Measurements from ENCODE around the gene ZNF678.

Gene ZNF678

GRCh38 chr1:227654858-227655752, 91.7 kb downstream of the ZNF678 start:
- no peak for ATAC-seq
- no peak for TF ChIP-seq ZC3H10 (CRISPR knock-in tag; IDR thresholded peaks at IDR 0.05)
- TF ChIP-seq, protein P1, sequence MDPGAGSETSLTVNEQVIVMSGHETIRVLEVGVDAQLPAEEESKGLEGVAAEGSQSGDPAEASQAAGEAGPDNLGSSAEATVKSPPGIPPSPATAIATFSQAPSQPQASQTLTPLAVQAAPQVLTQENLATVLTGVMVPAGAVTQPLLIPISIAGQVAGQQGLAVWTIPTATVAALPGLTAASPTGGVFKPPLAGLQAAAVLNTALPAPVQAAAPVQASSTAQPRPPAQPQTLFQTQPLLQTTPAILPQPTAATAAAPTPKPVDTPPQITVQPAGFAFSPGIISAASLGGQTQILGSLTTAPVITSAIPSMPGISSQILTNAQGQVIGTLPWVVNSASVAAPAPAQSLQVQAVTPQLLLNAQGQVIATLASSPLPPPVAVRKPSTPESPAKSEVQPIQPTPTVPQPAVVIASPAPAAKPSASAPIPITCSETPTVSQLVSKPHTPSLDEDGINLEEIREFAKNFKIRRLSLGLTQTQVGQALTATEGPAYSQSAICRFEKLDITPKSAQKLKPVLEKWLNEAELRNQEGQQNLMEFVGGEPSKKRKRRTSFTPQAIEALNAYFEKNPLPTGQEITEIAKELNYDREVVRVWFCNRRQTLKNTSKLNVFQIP (CRISPR knock-in tag; IDR thresholded peaks at IDR 0.05; ENCODE audit: borderline replicate concordance, low read depth) = no peak
- no peak for TF ChIP-seq TCF4 (CRISPR knock-in tag; IDR thresholded peaks at IDR 0.05; ENCODE audit: borderline replicate concordance)
- no peak for TF ChIP-seq ESRRG (CRISPR knock-in tag; IDR thresholded peaks at IDR 0.05)
- no peak for TF ChIP-seq CSRNP3 (CRISPR knock-in tag; IDR thresholded peaks at IDR 0.05)
- no peak for TF ChIP-seq CSDC2 (CRISPR knock-in tag; IDR thresholded peaks at IDR 0.05)
- no peak for TF ChIP-seq PATZ1 (CRISPR knock-in tag; IDR thresholded peaks at IDR 0.05; ENCODE audit: borderline replicate concordance)
- no peak for TF ChIP-seq BACH2 (CRISPR knock-in tag; IDR thresholded peaks at IDR 0.05; ENCODE audit: borderline replicate concordance)
- no peak for TF ChIP-seq PPARA (CRISPR knock-in tag; IDR thresholded peaks at IDR 0.05; ENCODE audit: borderline replicate concordance)
- no peak for TF ChIP-seq ZNF8 (CRISPR knock-in tag; IDR thresholded peaks at IDR 0.05)
- TF ChIP-seq TOX (CRISPR knock-in tag; IDR thresholded peaks at IDR 0.05; ENCODE audit: borderline replicate concordance) = no peak
- no peak for TF ChIP-seq ZNF70 (CRISPR knock-in tag; IDR thresholded peaks at IDR 0.05)
- TF ChIP-seq ZFP3 (CRISPR knock-in tag; IDR thresholded peaks at IDR 0.05) = no peak
- no peak for TF ChIP-seq TSHZ2 (CRISPR knock-in tag; IDR thresholded peaks at IDR 0.05)
- no peak for TF ChIP-seq ZNF565 (CRISPR knock-in tag; conservative IDR thresholded peaks at IDR 0.05; ENCODE audit: low read depth)
- no peak for TF ChIP-seq ISL1 (CRISPR knock-in tag; IDR thresholded peaks at IDR 0.05)
- no peak for TF ChIP-seq OSR1 (CRISPR knock-in tag; IDR thresholded peaks at IDR 0.05)
- TF ChIP-seq CREB5 (CRISPR knock-in tag; IDR thresholded peaks at IDR 0.05; ENCODE audit: low read depth) = no peak

DNA sequence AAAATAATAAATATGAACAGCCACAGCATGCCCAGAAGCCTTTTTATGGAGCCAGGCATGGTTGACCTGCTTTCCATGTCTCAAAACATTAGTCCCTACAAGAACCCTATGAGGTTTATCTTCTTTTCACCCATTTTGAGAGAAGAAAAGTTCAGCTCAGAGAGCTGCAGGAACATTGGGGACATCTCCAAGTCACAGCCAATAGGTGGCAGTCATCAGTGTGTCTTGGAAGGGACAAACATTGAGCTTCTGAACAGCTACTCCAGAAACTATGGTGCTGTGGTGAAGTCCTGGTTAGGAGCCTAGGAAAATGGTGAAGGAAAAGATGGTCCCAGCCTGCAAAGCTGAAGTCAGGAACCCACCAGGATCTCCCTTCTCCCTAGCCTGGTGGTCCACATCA, 98.1 kb downstream of the ZNF678 start:
- no peak for ATAC-seq
- TF ChIP-seq CSRNP3 (CRISPR knock-in tag; IDR thresholded peaks at IDR 0.05) (no peak), ZFP3 (CRISPR knock-in tag; IDR thresholded peaks at IDR 0.05) (no peak), CREB5 (CRISPR knock-in tag; IDR thresholded peaks at IDR 0.05; ENCODE audit: low read depth) (no peak), TCF4 (CRISPR knock-in tag; IDR thresholded peaks at IDR 0.05; ENCODE audit: borderline replicate concordance) (no peak), ZNF70 (CRISPR knock-in tag; IDR thresholded peaks at IDR 0.05) (no peak), TOX (CRISPR knock-in tag; IDR thresholded peaks at IDR 0.05; ENCODE audit: borderline replicate concordance) (no peak), ZNF8 (CRISPR knock-in tag; IDR thresholded peaks at IDR 0.05) (no peak)
- TF ChIP-seq, protein P1 (CRISPR knock-in tag; IDR thresholded peaks at IDR 0.05; ENCODE audit: borderline replicate concordance, low read depth) = no peak
